Right forelimb (tissue), 1 donor: ENCODE measurements around the gene CSPG5.

ENCODE experiments used
- DNase-seq: peaks from one replicate; pipeline ENCODE4 v3.0.0-alpha.2; 2018

The CSPG5 gene, protein sequence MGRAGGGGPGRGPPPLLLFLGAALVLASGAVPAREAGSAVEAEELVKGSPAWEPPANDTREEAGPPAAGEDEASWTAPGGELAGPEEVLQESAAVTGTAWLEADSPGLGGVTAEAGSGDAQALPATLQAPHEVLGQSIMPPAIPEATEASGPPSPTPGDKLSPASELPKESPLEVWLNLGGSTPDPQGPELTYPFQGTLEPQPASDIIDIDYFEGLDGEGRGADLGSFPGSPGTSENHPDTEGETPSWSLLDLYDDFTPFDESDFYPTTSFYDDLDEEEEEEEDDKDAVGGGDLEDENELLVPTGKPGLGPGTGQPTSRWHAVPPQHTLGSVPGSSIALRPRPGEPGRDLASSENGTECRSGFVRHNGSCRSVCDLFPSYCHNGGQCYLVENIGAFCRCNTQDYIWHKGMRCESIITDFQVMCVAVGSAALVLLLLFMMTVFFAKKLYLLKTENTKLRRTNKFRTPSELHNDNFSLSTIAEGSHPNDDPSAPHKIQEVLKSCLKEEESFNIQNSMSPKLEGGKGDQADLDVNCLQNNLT

DNA sequence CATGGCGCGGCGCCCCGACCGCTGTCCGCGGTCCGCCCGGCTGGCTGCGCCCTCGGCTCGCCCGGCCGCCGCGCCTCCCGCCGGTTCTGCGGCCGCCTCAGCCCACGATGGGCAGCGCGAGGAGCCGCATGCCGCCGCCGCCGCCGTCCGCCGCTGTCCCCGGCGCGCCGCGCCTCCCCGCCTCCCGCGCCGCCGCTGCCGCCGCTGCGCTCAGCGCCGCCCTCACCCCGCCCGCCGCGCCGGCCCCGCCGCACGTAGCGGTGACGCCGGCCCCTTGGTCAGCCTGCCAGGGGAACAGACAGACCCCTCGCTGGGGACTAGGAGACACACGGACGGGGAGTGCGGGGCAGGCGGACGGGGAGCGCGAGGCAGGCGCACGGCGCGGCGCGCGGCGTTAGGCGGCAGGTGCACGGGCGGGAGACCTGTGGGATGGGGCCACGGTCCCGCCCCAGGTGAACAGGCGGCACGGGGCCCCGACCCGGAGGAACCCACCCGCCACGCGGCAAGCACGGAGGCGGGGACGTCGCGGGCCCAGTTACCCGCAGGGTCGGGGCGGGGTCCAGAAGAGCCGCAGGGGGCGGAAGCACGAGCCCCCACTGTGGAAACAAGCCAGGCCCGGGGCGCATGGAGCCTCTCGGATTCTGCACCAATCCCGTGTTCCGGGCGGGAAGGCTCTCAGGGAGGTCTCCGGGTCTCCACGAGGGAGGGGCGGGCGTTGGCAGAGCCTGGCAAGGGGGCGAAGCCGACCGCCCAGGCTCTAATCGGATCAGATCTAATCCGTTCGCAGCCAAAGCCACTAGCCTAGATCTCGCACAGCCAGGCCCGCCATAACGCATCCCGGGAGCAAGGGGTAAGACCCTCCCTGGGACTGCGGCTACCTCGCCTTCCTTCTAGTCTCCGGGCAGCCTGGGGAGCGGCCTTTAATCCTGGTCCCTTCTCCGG lies at the start of gene CSPG5:
Gene CSPG5 (minus strand): TSS at position 175 of the 942 bp plus-strand sequence. CDS start 172 bp downstream, at position 3.
- DNase-seq, result no peak

DNA sequence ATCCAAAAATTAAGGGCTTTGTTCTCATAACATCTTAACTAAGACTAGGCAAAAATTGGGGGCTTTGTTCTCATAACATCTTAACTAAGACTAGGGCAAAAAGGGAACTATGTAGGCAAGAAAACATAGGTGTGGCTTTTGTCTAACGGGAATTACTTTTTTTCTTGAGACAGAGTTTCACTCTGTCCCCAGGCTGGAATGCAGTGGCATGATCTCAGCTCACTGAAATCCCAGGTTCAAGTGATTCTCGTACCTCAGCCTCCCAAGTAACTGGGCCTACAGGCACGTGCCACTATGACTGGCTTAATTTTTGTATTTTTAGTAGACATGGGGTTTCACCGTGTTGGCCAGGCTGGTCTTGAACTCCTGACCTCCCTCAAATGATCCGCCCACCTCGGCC lies 49.8 kb upstream of the CSPG5 start:
- no peak for DNase-seq

DNA sequence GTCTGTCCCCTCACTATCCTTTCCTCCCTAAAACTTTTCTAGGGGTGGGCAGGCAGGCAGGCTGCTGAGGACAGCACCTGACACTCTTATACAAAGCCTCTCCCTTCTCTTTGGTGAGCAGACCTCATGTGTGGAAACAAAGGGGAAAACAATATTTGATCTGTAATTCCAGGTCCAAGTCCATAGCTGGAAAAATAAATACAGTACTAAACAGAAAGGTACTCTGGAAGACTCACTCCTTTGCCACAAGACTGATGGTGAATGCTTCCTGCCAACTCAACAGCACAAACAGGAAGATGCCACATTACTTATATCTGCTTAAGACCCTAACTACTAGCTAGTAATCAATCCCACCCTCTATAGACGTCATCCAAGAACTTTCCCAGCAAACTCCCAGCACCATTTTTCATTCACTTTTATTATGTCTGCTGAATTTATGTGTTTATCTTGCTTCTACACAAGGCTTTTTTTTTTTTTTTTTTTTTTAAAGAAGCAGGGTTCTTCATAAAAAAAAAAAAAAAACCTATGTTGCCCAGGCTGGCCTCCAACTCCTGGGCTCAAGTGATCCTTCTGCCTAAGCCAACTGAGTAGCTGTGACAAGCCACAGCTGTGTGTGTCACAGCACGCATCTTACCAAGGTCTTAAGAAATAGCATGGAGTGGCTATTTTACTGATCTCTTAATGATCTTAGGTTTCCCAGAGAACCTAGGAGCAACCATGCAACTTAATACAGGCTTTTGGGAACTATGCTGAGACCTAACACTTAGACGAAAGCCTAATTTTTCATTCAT lies 44.2 kb upstream of the CSPG5 start:
- DNase-seq, result no peak

DNA sequence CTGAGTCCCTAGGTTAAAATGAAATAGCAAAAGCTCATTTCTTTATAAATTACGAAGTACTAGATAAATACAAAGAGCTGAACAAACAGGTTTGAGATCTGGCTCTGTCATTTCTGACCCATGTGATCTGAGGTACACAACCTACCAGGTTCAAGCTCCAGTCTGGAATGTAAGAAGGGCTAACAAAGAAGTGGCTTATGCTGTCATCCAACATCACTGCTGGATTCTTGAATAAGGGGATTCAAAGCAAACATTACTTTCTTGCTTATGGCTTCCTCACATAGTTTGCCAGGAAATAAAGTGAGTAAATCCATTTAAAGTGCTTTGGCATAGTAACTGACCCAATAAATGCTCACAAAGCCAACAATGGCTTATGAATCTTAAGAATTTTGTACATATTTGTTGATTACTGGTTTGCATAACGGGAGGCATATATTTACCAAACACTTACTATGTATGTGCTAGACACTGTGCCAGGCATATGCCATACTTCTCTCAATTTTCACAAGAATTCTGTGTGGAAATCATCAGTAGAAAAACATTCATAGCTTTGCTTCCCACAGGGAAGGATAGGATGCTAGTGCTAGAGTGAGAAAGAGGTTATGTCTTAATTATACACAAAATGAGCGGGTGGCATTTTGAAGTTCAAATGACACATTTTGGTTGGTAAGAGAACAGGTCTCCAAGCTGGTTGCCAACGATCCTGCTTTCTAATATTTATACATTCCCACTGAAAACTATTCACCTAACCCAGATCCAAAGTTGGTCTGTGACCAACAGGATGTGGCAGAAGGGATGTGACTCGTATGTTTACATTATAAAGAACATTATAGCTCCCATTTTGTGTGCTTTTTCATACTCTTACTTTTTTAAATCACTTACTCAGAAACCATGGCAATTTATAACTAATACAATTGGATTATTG lies 38.7 kb upstream of the CSPG5 start:
- no peak for DNase-seq

DNA sequence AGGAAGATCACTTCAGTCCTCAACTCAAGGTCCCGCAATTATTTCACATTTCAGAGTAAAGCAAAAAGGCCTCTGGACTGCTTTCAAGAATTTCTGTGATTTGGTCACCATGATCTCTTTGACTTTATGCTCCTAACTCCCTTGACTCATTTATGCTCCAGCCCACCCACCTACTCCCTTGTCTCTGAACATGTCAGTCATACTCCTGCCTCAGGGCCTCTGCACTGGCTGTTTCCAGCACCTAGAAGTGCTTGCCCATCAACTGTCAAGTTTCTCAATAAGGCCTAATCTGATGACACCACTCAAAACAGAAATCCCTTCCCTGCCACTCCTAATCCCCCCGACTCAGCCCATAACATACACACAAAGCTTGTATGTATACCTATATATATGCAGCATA lies 36.1 kb upstream of the CSPG5 start:
- no peak for DNase-seq

DNA sequence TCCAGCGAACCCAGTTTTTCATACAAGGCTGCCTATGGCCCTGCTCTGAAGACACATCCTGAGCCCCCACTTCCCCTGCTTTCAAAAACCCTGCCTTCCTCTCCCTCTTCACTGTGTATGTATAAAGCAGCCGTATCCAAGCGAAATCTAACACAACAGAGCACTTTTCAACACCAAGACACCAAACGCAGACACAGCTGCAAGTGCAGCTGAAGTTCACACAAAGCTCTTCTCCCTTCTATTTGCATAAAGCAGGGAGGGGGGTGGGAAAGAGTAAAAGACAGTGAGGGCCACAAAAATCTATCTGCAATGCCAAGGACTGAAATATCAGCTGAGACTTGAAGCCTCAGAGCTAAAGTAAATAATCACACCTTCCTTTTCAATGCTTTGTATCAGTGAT lies 35.1 kb upstream of the CSPG5 start:
- no peak for DNase-seq

DNA sequence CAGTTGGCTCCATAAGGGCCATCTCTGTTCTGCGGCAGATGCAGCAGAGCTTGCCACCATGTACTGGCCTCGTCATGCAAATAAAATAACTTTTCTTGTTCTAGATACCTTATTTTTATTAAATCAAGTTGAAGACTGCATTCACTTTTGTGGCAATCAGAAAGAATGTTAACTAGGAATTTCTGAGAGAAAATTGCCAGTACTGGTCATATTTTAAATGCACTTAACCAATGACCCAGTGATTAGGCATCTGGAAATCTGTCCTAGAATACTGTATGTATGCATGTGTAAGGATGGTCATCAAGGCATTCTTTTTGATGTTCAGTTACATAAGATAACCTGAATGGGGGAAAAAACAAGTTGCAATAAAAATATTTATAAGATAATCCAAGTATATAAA lies 34.2 kb upstream of the CSPG5 start:
- DNase-seq, result no peak

DNA sequence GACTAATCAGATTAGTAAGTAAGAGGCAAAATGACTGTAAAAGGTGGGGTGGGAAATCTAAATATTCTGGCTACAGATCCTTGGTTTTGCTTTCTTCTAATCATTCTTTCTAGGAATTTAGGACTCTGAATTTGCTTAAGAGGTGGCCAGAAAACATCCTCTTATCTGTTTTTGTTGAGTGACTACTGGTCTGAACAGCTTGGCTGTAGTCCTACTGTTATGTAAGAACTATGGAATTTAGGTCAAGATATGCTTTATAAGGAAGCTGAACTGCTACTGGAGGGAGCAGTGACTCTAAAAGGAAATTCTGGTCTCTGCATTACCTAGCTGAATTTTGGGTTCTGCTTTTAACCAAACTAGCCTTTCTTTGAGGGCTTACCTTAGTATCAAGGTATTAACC lies 33.5 kb upstream of the CSPG5 start:
- no peak for DNase-seq

DNA sequence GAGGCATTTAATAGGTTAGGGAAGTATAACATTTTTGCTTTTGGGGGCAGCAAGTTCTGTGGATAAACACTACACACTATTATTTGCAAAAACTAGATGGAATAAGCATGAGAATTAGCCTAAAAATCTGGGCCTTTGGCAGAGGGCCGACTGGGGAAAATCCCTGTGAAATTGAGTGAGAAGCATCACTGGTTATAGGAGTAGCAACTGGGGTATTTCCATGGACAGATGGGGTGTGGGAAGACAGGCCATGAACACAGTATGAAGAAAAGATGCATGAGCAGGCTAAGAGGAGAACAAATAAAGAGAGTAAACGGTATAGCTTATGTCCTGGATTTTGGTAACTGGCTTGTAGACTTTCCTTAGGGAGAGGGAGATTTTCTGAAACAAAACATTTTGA lies 32.9 kb upstream of the CSPG5 start:
- no peak for DNase-seq

DNA sequence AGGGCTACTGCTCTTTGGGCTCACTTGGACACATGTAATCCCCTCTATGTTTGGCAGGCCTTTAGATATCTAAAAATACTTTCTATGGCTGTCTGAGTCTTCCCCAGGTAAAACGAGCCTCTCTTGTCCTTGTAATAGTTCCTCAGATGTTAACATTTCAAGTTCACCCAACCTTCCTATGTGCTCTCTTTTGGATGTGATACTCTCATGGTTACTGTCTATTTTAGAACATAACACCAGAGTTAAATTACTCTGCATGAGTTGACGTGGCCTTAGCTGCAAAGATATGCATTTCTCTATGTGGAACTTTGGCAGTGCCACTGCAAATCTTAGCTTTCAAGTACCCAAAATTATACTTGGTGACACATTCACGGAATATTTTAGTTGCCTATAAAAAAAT lies 31.9 kb upstream of the CSPG5 start:
- DNase-seq, result no peak

DNA sequence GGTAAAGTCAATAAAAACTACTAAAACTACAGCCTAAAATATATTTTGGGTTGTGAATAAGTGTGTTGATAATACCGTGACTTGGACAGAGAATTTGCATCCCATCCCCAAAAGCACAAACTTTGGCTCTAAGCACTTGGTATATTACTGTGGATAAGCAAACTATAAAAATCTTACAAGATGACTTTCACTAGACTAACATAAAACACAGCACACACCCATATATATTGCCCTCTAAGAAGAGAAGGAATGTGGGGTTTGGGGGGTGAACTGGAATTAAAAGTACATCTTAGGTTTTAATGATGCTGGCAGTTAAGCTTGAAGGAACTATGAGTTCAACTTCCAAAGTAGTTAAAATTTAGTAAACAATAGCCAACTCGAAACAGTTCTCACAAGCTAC lies 28.7 kb upstream of the CSPG5 start:
- DNase-seq, result no peak

DNA sequence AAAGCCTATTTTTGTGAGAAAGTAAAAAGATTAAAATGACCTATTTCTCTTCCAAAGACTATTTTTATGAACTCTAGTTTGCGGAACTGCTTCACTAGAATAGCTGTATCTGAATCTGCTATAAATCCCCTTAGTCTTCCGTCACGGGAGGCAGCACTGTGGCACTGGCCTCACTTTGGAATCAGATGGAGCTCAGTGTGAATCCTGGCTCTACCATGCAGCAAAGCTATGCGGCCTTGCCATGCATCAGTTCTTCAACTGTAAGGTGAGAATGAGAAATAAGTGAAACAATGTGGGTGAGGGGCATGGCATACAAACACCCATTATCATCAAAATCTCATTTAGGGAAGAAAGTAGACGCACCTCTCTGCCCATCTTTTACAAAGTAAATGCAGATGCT lies 27.5 kb upstream of the CSPG5 start:
- no peak for DNase-seq

DNA sequence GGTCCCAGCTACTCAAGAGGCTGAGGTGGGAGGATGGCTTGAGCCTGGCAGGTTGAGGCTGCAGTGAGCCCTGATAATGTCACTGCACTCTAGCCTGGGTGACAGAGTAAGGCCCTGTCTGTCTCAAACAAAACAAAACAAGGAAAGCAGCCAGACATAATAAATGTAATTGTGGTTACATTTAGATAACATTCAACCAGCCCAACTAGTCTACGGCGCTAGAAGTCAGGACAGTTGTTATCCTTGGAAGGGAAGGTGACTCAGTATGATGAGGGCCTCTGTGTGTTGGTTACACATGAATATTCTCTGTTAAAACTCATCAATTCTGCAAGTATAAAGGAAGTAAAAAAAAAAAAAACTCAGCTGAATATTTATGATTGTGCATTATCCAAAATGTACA lies 27.0 kb upstream of the CSPG5 start:
- no peak for DNase-seq

DNA sequence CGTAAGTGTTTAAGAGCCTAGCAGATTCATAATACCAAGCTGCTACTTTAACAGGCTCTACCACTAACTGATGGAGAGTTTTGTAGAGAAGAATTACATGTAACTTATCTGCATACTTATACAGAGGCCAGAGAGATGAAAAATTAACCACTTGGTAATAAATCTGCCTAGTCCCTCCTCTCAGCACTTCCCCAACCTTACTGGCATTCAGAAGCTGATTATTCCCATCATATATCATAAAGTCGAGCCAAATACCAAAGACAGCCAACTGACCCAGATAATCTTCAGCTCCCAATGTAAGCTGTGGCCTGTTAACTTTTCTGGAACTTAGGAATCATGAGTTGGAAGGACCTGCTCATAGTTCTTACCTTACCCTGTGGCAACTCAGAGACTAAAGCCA lies 25.5 kb upstream of the CSPG5 start:
- DNase-seq, result no peak

DNA sequence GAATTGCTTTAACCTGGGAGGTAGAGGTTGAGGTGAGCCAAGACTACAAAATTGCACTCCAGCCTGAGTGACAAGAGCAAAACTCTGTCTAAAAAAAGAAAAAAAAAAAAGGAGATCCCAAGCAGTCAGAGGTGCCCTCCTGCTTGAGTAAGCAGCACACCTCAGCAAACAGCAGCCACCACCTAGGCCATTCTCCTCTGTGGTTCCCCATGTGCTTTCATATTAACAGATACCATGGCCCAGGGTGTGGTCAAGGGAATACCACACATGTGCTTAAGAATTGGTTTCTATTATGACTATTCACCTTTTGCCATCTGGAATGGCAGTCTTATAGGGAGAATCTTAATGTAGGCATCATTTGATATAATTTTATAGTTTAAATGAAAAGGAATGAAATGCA lies 24.7 kb upstream of the CSPG5 start:
- no peak for DNase-seq

DNA sequence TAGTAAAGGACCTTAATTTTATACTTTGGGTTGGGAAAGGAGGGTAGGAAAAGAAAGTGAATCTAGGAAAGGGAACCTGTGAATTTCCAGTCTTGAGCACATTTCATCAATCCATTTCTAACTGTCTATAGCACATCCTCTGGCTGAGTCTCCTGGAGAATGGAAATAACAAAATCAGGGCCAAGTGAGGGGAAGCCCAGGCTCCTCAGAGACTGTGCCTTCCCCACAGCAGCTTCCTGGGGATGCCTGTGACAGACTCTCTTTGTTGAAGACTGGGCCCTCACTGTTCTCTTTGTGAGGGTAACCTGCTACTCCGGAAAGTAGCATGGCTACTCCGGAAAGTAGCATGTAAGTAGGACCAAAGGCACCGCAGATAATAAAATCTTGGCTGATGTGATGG lies 22.6 kb upstream of the CSPG5 start:
- DNase-seq, result no peak

DNA sequence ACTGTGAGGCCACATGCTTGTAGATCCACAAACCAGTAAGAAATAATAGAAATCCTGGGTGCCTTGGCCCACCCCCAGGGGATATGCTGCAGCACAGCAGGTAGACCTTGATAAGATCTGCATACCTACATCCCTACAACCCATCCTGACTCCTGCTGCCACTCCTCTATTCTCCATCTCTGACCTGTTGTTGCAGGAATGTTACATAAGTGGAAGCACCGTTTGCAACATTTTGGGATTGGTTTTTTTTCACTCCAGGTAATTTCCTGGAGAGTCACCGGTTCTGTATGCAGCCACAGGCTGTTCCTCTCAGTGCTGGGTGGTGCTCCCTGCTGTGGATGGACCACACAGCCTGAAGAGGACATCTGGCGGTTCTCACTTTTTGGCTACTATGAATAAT lies 16.1 kb upstream of the CSPG5 start:
- DNase-seq, result no peak

DNA sequence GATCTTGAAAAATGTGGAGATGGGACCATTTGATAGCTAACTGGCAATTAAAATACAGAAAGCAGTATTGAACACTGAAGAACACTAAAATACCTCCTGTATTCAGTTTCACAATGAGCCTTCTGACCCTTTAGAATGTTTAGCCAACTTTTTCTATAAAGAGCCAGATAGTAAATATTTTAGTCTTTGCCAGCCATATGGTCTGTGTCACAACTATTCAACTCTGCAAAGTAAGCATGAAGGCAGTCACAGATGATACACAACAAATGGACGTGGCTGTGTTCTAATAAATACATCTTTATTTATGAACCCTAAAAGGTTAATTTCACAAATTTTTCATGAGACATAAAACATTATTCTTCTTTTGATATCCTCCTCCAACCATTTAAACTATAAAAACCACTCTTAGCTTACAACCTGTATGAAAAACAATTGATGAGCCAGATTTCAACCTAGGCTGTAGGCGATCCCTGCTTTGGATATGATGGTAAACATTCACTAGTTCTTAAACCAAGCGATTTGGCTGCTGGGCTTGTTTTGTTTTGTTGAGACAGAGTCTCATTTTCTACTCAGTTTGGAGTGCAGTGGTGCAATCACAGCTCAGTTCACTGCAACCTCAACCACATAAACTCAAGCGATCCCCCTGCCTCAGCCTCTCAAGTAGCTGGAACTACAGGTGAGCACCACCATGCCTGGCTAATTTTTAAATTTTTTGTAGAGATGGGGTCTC lies 13.6 kb upstream of the CSPG5 start:
- DNase-seq, result no peak

DNA sequence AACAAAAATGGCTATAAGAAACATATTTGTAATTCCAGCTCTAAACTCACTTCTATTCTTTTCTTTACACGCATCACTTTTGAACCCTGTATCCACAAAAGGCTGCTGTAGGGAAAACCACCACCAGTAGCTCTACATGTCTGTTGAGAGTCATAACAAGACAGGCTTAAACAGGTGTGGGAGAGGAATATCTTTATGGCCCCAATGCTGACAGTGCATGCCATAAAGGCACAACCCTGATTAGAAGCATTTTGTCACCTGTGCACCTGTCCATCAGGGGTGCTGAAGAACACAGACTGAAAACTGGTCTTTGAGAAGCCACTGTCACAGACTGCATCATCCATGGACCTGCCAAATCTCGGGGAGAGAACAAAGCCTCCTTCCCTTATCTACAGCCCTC lies 11.6 kb upstream of the CSPG5 start:
- no peak for DNase-seq

DNA sequence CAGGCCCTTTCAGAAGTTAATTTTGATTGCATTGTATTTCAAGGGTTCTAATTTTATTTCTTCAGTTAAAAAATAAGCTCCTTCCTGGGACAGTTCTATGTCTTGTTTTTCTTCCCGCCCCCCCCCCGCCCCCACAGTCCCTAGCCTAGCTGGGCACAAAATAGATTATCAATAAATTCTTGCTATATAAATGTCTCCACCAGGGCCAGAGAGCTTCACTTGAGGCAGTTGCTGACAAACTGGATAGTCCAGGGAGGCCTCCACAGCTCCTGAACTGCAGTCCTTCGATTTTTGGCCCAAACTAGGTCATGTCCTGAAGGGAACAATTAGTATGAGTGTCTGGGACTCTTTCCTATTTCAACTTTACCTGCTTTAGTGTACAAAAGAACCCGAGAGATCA lies 9.9 kb upstream of the CSPG5 start:
- DNase-seq, result no peak

DNA sequence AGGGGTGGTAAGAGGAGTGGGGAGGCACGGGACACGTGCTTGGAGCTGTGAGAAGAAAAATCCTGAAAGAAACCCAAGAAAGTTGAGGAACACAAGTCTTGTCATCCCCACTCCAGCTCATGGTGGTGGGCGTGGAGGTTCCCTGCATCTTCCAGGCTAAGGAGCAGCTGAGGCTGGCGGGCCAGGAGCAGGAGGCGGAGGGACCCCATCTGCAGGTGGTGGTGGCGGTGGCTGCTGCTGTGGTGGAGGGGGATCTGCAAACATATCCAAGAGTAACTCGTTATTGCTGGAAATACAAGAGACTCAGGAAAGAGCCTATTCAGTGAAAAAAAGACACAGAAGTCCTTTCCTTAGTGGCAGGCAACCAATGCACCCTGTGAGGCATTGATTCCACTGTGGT lies 9.4 kb upstream of the CSPG5 start:
- no peak for DNase-seq
